Activated CD8-positive, alpha-beta memory T cell treated with anti-CD3 and anti-CD28 coated beads for 48 hours (primary cell): ENCODE results near the gene TGFB1I1.
"Not testable (repeated sequence)": the region's sequence is repeated elsewhere in the genome, so short reads cannot be mapped to it uniquely, and the experiment has no call there.

ENCODE experiments used
- DNase-seq, 3 experiments: peaks; one replicate each; pipeline ENCODE4 v3.0.0-alpha.2; 2020; ENCODE audit warnings: low read depth in 2 of 3, low spot score in 2 of 3

The TGFB1I1 gene

DNA sequence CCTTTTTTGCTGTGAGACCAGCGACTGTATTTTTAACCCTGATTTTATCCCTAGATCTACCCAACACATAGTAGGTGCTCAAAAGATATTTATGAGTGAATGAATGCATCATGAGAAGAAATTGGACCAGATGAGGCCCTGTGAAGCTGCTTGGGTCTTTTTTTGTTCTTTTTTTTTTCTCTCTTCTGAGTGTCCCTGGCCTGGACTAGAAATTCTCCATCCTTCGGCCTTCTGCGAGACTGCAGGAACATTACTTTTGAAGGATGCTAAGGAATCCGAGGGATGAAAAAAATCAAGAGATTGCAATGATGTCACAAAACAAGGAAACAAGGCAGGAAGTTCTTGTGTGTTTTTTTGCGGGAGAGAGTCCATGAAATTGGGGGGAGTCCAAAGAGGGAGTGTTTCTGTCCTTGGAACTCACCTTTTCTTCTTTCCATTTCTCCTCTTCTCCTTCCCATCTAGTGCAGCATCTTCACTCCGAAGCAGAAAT lies 36.8 kb downstream of the TGFB1I1 start:
- DNase-seq = no peak

DNA sequence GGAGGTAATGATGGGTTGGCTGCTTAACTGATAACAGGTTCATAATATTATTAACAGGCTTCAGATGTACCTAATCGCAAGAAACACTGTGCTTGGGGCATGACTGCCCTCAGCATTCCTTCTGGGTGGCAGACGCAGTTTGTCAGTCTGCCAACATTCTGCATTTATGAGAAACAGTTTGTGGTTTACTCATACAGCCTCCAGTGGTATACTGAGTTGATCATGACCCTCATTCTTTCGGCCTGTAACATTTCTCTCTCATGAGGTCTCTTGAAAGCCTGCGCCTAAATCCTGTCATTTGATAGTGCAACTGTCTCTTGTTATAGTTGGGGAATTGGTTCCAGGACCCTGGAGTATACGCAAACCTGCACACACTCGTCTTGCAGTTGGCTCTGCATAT lies 41.2 kb downstream of the TGFB1I1 start:
- DNase-seq = no peak

DNA sequence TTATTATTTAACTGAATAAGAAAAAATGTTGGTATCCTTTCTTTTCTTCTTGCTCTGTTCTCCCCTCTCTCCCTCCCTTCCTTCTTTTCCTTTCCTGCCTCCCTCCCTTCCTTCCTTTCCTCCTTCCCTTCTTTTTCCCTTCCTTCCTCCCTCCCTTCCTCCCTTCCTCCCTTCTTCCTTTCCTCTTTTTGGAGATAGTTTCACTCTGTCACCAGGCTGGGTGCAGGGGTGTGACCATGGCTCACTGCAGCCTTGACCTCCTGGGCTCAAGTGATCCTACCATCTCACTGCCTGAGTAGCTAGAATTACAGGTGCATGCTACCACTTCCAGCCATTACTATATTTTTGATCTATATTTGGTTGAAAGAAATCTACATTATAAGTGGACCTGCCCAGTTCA lies 41.9 kb downstream of the TGFB1I1 start:
- DNase-seq = no peak

GRCh38 chr16:31517800-31518402 lies 45.9 kb downstream of the TGFB1I1 start:
- no peak for DNase-seq

DNA sequence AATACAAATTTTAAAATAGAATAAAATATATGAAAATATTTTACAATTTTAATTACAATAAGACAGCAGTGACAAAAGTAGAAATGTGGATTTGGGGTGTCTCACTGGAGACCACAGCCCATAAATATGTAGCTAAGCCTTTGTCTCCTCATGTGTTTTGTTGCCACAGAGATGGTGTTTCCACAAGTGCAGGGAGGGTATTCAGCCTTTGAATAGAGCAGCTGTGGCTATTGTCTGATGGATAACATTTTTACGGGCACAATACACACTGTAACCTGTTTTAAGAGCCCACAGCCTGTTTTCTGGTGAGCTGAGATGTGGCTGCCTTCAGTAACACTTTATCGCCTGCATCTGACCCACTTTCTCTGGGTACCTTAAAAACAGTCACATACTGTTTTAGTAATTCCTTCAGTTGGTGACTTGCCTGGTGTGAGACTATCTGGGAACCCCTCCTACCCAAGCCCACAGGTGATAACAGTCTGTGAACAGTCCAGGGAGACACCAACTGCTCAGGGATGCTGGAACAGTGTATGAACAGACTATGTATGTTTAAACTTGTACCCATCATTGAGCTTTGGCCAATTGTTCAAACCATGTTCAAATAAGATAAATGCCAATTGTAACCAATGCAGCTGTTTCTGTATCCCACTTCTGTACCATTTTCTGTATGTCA lies 47.9 kb downstream of the TGFB1I1 start:
- DNase-seq = no peak

GRCh38 chr16:31521368-31521767 lies 49.4 kb downstream of the TGFB1I1 start:
- DNase-seq = no peak

GRCh38 chr16:31522071-31522470 lies 50.1 kb downstream of the TGFB1I1 start:
- DNase-seq = no peak

GRCh38 chr16:31523768-31524167 lies 51.8 kb downstream of the TGFB1I1 start:
- not testable (repeated sequence) for DNase-seq

GRCh38 chr16:31525113-31525512 lies 53.2 kb downstream of the TGFB1I1 start:
- no peak for DNase-seq
